Measurements from ENCODE around the gene ATP6V0D1. TPM values are rescaled to one million over a fixed set of nuclear protein-coding genes. Genes with fewer than 3 reads are reported as not detected.

The ATP6V0D1 gene
- polyA plus RNA-seq, 2 of the 4 experiments (the other 2 are of a cell fraction) = 45.7 to 103 TPM

DNA sequence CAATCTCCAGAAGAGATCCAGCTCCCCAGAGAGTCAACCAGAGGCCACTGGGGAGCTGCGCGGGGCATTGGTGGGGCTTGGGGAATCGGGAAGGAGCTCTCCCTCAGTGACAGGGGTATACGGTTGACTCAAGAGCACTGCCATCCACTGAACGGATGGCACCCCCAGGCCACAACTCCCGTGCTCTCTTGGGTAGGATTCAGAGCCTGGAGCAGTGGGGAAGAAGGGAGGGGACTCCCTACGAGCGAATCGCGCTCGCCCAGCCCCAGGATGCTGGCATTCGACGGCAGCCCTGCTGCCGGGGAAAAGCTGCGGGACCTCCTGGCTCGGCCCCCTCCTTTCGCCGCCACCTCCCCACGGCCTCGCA is 87.2 kb downstream of the ATP6V0D1 start:
- TF ChIP-seq MYC (IDR thresholded peaks at IDR 0.05; ENCODE audit: borderline replicate concordance, low read length) (no peak), ZC3H11A (IDR thresholded peaks at IDR 0.05) (no peak), NFE2L2 (conservative IDR thresholded peaks at IDR 0.05; ENCODE audit: low read length) (no peak), JUNB (IDR thresholded peaks at IDR 0.05) (no peak), JUN (IDR thresholded peaks at IDR 0.05) (no peak), FOSB (CRISPR knock-in tag; IDR thresholded peaks at IDR 0.05) (no peak), HDAC2 (IDR thresholded peaks at IDR 0.05) (no peak)
- TF ChIP-seq, protein P1, sequence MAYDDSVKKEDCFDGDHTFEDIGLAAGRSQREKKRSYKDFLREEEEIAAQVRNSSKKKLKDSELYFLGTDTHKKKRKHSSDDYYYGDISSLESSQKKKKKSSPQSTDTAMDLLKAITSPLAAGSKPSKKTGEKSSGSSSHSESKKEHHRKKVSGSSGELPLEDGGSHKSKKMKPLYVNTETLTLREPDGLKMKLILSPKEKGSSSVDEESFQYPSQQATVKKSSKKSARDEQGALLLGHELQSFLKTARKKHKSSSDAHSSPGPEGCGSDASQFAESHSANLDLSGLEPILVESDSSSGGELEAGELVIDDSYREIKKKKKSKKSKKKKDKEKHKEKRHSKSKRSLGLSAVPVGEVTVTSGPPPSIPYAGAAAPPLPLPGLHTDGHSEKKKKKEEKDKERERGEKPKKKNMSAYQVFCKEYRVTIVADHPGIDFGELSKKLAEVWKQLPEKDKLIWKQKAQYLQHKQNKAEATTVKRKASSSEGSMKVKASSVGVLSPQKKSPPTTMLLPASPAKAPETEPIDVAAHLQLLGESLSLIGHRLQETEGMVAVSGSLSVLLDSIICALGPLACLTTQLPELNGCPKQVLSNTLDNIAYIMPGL (CRISPR knock-in tag; IDR thresholded peaks at IDR 0.05; ENCODE audit: borderline replicate concordance) = no peak
- TF ChIP-seq, protein P2, sequence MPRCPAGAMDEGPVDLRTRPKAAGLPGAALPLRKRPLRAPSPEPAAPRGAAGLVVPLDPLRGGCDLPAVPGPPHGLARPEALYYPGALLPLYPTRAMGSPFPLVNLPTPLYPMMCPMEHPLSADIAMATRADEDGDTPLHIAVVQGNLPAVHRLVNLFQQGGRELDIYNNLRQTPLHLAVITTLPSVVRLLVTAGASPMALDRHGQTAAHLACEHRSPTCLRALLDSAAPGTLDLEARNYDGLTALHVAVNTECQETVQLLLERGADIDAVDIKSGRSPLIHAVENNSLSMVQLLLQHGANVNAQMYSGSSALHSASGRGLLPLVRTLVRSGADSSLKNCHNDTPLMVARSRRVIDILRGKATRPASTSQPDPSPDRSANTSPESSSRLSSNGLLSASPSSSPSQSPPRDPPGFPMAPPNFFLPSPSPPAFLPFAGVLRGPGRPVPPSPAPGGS (IDR thresholded peaks at IDR 0.05) = no peak
- TF ChIP-seq, protein P3, sequence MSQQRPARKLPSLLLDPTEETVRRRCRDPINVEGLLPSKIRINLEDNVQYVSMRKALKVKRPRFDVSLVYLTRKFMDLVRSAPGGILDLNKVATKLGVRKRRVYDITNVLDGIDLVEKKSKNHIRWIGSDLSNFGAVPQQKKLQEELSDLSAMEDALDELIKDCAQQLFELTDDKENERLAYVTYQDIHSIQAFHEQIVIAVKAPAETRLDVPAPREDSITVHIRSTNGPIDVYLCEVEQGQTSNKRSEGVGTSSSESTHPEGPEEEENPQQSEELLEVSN (IDR thresholded peaks at IDR 0.05; ENCODE audit: borderline replicate concordance, low read depth) = no peak
- 0 out of 6 replicates have a peak, but pooled peaks of 1 of the 2 experiments have one; percentile 1 for ATAC-seq
- Histone ChIP-seq H3K4me1 (peaks cover 15% of the 10 kb centered on the region), H3K9me3 (no peaks in the 10 kb centered on the region), H3K4me2 (peak overlapping the region; percentile 92), H3K4me3 (peak overlapping the region; percentile 41), H3K27ac (peak overlapping the region; percentile 46 to 75; a peak in 5 of 6 replicates)
- DNase-seq (ENCODE audit: low read depth in 1 of 2, low spot score in 1 of 2) = no peak
- WGBS (ENCODE audit: missing lambda C conversion rate) = 83% methylated on average over 16 of the region's 20 CpGs
- no peak for FAIRE-seq
- ChIA-PET CTCF (interaction anchor here (0.8 to 3.1 kb wide), 14 partner anchors 10 to 148 kb away, joined by 3 to 20 read pairs (median 4); partner anchors contain the start of genes KCTD19 and LRRC36), POLR2A (no interaction called here)

DNA sequence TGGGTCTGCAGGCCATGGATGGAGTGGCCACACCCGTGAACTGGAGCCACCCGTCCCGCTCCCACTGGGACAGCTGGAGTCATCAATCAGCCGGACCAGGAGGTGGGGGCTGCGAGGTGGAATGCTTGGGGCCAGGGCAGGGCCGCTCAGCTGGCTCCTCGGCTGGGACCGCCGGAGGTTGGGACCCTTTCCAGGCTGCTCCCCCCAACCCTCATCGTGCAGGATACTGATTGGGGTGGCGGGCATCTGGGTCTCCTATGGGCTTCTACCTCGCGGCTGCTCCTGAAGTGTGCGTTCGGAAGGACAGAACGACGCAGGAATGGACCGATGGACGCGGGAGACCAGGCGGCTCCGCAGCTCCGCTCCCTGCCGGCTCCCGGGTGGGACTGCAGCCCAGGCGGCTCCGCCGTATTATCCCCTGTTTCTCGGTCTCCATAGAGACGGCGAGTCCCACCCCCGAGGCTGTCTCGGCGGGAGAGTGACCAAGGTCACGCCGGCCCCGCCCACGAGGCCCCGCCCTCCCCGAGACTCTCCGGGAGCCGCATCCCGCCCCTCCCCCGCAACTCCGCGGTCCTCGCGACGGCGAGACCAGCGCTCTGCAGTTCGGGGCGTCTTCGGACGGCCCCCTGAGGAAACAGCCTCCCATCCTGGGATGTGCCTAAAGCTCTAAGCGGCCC is 87.7 kb downstream of the ATP6V0D1 start, which contains the start of gene TPPP3:
TPPP3 (minus strand) TSS at position 388 of the 677 bp plus-strand sequence. CDS start 2,387 bp downstream, outside the sequence.
- H3K4me2 ChIP-seq = peak within 1 kb of the TSS; percentile 92
- H3K9me3 ChIP-seq = no peaks in the 10 kb centered on the region
- H3K27ac ChIP-seq = peak within 1 kb of the TSS; percentile 46 to 75; a peak in 5 of 6 replicates
- H3K4me3 ChIP-seq = peak within 1 kb of the TSS; percentile 41
- peaks cover 15% of the 10 kb centered on the region for H3K4me1 ChIP-seq
- ChIA-PET POLR2A (interaction anchor here (0.6 kb wide), 1 partner anchor 12 kb away, joined by 4 read pairs; no protein-coding TSS in a partner anchor), CTCF (interaction anchor here (0.7 to 3.1 kb wide), 17 partner anchors 10 to 147 kb away, joined by 3 to 20 read pairs (median 4); partner anchors contain the start of genes KCTD19 and LRRC36)
- DNase-seq (ENCODE audit: low read depth in 1 of 2, low spot score in 1 of 2) (peak; percentile 73), ATAC-seq (peak; percentile 56 to 80), FAIRE-seq (no peak)
- 15% methylated on average over 35 of the region's 56 CpGs for WGBS (ENCODE audit: missing lambda C conversion rate)
- TF ChIP-seq, protein P4, sequence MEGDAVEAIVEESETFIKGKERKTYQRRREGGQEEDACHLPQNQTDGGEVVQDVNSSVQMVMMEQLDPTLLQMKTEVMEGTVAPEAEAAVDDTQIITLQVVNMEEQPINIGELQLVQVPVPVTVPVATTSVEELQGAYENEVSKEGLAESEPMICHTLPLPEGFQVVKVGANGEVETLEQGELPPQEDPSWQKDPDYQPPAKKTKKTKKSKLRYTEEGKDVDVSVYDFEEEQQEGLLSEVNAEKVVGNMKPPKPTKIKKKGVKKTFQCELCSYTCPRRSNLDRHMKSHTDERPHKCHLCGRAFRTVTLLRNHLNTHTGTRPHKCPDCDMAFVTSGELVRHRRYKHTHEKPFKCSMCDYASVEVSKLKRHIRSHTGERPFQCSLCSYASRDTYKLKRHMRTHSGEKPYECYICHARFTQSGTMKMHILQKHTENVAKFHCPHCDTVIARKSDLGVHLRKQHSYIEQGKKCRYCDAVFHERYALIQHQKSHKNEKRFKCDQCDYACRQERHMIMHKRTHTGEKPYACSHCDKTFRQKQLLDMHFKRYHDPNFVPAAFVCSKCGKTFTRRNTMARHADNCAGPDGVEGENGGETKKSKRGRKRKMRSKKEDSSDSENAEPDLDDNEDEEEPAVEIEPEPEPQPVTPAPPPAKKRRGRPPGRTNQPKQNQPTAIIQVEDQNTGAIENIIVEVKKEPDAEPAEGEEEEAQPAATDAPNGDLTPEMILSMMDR (IDR thresholded peaks at IDR 0.05) = peak; percentile 15; the same call in 1 of the 3 replicates
- TF ChIP-seq HOXA7 (CRISPR knock-in tag; IDR thresholded peaks at IDR 0.05) (no peak), SMC3 (IDR thresholded peaks at IDR 0.05) (peak; percentile 46), CEBPB (IDR thresholded peaks at IDR 0.05) (no peak), POLR2AphosphoS2 (conservative IDR thresholded peaks at IDR 0.05; ENCODE audit: low read length) (no peak), EP300 (IDR thresholded peaks at IDR 0.05) (no peak), RAD21 (conservative IDR thresholded peaks at IDR 0.05 in 1 of 2, IDR thresholded peaks at IDR 0.05 in 1 of 2) (peak in 1 of 2 experiments; percentile 34; a peak in 1 of 5 replicates), KDM5A (IDR thresholded peaks at IDR 0.05) (no peak), HDAC2 (IDR thresholded peaks at IDR 0.05) (no peak), ZC3H11A (IDR thresholded peaks at IDR 0.05) (no peak), ESRRA (IDR thresholded peaks at IDR 0.05; ENCODE audit: borderline replicate concordance, low read length) (no peak), NR3C1 (IDR thresholded peaks at IDR 0.05) (no peak), POLR2A (IDR thresholded peaks at IDR 0.05; ENCODE audit: low read length) (0 out of 2 replicates have a peak, but pooled peaks have one; percentile 6)
- TF ChIP-seq, protein P5, sequence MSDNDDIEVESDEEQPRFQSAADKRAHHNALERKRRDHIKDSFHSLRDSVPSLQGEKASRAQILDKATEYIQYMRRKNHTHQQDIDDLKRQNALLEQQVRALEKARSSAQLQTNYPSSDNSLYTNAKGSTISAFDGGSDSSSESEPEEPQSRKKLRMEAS (IDR thresholded peaks at IDR 0.05) = peak; percentile 18; the same call in 1 of the 2 replicates
- TF ChIP-seq, protein P6, sequence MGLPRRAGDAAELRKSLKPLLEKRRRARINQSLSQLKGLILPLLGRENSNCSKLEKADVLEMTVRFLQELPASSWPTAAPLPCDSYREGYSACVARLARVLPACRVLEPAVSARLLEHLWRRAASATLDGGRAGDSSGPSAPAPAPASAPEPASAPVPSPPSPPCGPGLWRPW (IDR thresholded peaks at IDR 0.05) = no peak
